NCI-H1105 (cell line): Measurements from ENCODE around the gene C17orf58.
"Not testable (repeated sequence)": the region's sequence is repeated elsewhere in the genome, so short reads cannot be mapped to it uniquely, and the experiment has no call there.

Experiments used
- DNase-seq: peaks from one replicate; lab custom pipeline; 2025; lab: John Stamatoyannopoulos, UW

The C17orf58 gene

DNA sequence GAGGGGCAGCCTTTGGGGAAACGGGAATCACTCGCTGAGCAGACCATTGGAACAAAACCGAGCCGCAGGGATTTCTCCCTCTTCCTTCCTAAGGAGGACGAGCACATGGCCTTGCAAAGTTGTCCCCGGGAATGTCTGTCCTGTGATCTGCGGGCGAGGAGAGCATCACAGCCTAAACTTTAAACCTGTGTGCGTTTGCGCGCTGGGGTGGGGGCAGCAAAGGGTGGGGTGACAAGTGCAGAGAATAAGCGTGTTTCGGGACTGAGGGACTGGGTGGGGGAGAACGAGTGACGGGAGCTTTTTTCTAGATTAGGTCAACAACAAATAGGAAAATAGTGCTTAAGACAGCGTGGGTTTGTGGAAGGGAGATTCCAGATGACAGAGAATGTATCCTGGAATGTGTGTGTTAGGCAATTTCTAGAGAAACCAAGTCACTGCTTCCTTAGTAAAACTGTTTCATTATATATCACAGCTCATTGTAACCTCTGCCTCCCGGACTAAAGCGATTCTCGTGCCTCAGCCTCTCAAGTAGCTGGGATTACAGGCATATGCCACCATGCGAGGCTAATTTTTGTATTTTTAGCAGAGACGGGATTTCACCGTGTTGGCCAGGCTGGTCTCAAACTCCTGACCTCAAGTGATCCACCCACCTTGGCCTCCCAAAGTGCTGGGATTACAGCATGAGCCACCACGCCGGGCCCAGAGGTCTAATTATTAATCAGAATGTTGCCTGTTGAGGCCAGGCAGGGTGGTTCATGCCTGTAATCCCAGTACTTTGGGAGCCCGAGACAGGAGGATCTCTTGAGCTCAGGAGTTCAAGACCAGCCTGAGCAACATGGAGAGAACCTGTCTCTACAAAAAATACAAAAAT lies at the start of gene C17orf58:
TSS of gene C17orf58 (minus strand) at position 169 of the 871 bp plus-strand sequence. CDS start 271 bp downstream, outside the sequence.
- DNase-seq, result not testable (repeated sequence)

DNA sequence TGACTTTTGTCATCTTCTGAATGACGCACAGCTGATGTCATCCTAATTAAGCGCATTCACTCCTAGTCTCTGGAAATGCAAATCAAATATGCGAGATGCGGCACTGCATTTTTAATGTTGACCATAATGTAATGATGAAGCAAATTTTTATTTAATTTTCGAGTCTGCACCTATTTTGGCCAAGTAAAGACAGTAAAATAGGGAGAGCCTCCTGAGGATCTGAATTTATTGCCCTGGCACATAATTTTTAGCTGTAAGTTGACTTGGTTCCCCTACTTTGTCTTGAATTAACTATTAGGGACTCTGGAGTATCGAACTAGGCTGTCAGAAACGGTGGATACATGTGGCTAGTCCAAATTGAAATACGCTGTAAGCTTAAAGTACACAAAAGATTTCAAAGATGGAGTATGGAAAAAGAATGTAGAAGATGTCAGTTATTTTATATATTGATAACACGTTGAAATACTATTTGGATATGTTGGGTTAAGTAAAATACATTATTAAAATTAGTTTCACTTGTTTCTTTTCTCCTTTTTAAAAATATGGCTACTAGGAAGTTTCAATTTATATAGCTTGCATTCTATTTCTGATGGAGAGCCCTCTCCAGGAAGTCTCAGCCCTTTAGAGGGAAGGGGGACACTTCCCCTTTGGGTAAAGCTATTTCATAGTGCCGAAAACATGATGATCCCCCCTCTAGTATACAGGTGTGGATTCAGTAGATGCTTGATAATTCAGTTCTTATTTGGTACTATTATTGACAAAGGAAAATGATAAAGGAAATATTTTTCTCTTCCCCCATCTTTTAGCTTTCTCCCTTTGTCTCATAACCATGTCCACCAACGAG lies 40.3 kb upstream of the C17orf58 start:
- DNase-seq, result no peak

DNA sequence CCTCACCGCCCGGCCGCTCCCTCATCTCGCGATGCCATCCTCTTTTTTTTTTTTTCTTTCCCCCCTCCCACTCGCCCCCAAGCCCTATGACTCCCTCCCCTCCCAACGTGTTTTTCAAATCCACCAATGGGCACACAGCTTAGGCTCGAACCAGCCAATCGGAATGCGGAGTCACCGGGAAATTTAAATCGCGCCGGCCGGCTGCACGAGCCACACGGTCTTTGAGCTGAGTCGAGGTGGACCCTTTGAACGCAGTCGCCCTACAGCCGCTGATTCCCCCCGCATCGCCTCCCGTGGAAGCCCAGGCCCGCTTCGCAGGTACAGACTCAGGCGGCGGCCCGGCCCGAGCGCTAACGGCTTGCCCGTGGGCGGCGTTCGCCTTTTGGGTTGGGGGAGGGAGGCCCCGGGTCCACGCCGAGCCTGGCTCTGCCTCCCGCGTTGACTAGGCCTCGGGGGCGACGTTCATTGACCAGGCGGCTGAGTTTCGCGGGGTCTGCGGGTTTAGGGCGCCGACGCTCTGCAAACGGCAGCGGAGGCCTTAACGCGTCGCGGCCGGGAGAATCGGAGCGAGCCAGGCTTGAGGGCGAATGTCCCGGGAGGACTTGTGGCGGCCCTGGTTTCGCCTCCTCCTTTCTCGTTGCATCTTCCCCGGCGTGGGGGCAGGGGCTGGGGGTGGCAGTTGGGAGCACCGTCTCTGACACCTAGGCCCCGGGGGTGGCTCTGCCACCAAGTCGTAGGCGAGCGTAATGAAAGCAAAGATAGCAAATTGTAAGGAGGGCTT lies 39.4 kb upstream of the C17orf58 start, which contains the start of gene KPNA2:
TSS of gene KPNA2 (plus strand) at position 213 of the 781 bp plus-strand sequence. CDS start 1,398 bp downstream, outside the sequence.
- peak; percentile 99 for DNase-seq

DNA sequence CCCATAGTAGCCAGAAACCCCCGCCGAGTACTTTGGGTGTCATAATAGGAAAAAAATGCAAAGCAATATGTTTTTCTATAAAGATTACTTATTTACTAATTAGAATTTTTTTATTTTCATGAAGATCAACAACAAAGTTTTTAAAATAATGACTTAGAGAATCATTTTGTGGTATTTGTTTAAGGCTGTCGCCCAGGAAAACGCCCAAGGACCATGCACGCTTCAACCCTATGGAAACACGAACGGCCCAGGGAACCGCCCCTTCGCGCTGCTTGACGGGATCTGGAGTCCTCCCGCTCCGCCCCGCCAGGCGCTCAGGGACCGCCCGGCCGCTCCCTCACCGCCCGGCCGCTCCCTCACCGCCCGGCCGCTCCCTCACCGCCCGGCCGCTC lies 38.9 kb upstream of the C17orf58 start:
- peak; percentile 99 for DNase-seq

DNA sequence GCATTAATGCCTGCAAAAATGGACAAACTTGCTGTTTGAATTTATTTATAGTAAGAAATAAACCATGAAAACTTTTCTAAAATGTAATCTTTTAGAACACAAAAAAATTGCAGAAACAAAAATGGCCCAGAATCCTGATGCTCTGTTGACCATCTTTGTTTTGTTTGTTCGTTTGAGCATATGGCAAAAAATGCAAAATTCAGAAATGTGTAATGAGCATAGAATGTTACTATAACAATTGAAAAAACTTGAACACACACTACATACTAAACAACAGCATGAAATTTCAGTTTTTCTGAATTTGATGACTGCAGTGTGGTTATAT lies 38.1 kb upstream of the C17orf58 start:
- no peak for DNase-seq

DNA sequence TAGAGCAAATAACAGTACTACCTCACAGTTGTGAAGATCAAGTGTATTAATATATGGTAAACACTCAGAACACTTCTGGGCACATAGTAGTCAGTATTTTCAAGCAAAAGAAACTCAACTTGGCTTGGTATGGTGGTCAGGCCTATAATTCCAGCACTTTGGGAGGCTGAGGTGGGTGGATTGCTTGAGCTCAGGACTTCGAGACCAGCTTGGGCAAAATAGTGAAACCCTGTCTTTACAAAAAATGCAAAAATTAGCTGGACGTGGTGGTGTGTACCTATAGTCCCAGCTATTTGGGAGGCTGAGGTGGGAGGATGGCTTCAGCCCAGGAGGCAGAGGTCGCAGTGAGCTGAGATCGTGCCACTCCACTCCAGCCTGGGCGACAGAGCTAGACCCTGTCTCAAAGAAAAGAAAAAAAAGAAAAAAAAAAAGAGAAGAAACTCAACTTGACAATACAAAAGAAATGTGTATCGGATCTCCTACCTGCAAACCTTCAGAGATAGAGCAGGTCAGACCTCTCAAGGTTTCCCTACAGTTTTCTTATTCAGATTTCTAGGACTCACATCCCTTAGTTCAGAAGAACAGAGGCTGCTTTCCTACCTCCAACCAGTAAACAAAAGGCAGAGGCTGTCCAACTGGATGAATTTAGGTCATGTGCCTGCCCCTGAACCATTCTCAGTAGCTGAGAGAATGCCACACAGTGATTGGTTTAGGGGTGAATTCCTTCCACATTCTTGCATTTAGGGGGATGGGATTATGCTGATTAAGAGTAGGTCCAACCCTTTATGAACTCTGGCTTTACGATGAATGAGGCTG lies 37.6 kb upstream of the C17orf58 start:
- DNase-seq, result no peak

DNA sequence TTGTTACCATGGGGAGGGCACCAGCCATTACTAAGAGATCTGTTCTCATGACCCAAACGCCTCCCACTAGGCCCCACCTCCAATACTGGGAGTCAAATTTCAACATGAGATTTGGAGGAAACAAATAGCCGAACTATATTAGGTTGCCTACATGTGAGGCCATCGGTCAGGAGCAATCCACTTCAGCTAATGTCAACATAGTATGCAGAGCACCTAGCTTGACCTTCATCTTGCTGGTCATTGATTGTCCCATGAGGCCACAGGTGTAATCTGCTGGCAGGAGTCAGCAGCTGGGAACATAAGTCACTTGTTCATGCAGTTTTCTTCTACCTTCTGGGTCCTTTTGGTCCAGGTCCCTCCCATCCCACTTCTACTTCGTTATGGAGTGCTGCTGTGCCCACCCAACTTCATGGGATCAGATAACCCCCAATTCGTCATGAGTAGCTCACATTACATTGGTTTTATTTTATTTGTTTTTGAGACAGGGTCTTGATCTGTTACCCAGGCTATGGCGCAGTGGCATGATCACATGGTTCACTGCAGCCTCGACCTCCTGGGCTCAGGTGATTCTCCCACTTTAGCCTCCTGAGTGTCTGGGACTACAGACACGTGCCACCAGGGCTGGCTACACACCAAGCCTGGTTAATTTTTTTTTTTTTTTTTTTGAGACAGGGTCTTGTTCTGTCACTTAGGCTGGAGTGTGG lies 33.4 kb upstream of the C17orf58 start:
- no peak for DNase-seq

DNA sequence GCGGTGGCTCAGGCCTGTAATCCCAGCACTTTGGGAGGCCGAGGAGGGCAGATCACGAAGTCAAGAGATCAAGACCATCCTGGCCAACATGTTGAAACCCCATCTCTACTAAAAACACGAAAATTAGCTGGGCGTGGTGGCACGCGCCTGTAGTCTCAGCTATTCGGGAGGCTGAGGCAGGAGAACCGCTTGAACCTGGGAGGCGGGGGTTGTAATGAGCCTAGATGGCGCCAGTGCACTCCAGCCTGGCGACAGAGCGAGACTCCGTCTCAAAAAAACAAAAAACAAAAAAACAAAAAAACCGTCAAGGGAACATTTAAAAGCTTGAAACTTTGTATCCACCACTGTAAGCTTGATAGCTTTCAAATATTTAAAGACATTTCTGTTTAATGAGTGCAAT lies 26.3 kb upstream of the C17orf58 start:
- not testable (repeated sequence) for DNase-seq

DNA sequence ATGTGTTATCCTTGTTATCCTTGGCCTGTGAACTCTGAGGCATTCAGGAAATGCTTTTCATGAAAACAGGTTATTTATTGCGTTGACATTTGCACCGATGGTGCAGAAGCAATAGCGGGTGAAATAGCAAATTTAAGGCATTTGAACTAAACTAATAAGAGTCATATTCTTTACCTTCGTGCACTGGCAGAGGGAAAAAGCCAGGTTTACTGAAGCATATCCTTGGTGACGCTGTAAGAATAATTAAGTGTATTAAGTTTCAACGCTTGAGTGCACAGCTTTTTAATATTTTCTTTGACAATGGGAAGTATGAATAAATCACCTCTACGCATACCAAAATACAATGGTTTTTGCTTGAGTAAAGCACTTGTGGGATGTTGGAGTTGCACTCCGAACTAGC lies 25.7 kb upstream of the C17orf58 start:
- no peak for DNase-seq

DNA sequence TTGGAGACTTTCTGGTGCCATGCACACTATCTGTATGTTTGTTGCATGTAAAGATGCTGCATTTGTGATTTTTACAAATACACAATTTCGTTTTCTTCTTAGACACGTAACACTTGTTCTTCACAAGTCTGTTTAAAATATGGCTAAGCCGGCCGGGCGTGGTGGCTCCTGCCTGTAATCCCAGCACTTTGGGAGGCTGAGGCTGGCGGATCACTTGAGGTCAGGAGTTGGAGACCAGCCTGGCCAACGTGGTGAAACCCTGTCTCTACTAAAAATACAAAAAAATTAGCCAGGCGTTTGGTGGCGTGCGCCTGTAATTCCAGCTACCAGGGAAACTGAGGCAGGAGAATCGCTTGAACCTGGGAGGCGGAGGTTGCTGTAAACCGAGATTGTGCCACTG lies 24.5 kb upstream of the C17orf58 start:
- DNase-seq, result not testable (repeated sequence)

DNA sequence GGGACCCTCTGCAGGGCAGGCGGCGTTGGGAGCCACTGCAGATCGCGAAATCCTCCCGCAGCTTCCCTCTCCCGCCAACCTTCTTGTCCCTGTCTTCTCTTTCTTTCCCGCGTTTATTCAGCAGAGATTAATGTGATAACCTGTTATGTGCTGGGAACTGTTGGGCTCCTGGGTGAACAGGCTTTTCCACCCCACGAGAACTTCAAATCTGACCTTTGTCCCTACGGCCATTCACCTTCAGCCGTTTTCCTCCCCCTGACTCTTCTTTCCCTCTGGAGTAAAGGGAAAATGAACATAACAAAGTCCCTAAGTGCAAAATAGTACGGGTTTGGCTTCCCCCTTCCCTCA lies 24.1 kb upstream of the C17orf58 start:
- peak; percentile 42 for DNase-seq

DNA sequence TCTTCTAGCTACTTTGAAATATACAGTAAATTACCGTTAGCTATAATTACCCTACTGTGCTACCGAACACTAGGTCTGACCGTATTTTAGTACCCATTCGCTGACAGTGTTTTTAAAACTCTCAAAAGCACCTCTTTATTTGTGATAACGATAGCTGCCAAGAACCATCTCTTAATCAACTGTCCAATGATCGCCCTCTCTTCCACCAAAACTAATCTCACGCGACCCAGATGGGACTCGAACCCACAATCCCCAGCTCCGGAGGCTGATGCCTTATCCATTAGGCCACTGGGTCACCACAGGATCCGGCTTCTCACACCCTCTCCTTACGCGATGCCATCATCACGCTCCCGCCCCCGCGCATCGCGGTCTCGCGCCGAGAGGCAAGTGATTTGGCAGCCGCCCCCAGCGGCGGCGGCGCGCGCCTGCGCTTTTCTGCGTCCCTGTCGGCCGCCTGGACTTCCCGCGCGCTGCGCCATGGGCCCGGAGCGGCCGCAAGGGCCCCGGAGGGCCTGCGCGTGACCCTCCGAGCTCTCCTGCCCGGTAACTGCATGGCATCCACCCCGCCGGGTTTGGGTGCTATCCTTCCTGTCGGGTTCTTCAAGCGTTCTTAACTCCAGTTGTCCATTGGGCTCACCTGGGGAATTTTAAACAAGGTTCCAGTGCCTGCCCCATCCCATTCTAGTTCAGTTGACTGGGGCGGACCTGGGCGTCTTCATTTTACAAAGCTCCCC lies 23.6 kb upstream of the C17orf58 start:
- DNase-seq, result peak; percentile 90

DNA sequence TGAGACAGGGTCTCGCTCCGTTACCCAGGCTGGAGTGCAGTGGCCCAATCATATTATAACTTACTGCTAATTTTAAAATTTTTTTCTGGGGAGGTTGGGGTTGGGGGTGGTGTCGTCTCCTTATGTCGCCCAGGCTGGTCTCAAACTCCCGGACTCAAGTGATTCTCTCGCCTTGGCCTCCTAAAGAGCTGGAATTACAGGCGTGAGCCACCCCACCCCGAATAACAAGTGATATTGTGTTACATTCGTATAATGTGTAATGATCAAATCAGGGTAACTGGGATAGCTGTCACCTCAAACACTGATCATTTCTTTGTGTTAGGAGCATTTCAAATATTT lies 23.0 kb upstream of the C17orf58 start:
- DNase-seq, result no peak

DNA sequence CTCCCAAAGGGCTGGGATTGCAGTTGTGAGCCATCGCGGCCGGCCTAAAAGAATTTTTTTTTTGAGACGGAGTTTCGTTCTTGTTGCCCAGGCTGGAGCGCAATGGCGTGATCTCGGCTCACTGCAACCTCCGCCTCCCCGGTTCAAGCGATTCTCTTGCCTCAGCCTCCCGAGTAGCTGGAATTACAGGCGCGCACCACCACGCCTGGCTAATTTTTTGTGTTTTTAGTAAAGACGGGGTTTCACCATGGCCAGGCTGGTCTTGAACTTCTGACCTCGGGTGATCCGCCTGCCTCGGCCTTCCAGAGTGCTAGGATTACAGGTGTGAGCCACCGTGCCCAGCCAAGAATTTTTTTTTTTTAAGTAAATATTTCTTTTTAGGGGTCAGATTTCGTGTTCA lies 22.2 kb upstream of the C17orf58 start:
- not testable (repeated sequence) for DNase-seq

DNA sequence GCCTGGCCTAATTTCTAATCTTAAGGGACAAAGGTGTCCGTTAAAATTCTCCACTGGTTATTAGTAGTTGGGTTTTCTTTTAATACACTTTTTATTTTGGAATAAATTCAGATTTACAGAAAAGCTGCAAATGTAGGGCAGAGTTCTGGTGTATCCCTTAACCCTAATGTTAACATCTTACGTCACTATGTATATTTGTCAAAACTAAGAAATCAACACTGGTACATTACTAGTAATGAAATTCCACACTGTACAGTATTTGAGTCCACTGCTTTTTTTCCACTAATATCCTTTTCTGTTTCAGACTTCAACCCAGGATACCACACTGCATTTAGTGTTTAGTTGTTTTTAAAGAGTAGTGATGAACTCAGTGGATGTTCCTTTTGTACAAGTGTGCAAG lies 20.6 kb upstream of the C17orf58 start:
- no peak for DNase-seq

DNA sequence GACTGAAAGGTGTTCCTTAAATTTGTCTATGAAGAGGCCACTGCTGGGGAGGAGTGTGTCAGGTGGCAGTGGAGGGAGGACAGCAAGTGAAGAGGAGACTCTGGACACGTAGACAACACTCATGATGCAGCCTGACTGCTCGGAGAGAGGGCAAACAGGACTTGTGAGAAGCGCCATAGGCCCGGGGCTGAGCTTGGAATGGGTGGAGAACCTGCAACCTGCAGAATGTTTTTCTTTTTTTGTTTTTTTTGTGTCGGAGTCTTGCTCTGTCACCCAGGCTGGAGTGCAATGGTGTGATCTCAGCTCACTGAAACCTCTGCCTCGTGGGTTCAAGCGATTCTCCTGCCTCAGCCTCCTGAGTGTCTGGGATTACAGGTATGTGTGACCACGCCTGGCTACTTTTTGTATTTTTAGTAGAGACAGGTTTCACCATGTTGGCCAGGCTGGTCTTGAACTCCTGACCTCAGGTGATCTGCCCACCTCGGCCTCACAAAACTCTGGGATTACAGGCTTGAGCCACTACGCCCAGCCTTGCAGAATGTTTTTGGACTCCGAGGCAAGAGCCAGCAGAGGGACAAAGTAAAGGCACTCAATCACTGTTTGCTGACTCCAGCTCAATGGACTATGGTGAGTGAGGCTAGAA lies 18.9 kb upstream of the C17orf58 start:
- DNase-seq, result no peak

DNA sequence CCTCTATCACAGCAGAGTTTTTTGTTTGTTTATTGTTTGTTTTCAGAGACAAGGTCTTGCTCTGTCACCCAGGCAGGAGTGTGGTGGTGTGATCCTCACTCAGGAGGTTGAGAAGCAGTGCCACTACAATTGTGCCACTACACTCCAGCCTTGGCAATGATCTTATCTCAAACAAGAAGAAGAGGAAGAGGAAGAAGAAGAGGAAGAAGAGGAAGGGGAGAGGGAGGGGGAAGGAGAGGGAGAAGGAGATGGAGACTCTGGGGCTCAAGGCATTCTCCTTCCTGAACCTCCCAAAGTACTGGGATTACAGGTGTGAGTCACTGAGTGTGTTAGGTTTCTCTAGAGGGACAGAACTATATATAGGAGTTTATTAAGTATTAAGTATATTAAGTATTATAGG lies 17.1 kb upstream of the C17orf58 start:
- DNase-seq, result no peak

DNA sequence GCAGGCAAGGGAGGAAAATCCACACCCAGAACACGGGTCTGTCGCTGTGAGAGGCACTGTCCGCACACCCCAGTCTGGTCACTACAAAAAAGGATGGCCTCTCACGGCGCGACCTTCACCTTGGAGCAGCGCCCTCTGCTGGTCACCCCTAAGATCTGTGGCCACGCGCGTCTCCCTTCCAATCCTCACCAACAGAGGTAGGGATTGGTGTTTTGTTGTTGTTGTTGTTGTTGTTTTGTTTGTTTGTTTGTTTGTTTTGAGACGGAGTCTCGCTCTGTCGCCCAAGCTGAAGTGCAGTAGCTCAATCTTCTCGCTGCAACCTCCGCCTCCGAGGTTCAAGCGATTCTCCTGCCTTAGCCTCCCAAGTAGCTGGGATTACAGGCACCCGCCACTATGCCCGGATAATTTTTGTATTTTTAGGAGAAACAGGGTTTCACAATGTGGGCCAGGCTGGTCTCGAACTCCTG lies 15.0 kb upstream of the C17orf58 start:
- DNase-seq, result no peak

DNA sequence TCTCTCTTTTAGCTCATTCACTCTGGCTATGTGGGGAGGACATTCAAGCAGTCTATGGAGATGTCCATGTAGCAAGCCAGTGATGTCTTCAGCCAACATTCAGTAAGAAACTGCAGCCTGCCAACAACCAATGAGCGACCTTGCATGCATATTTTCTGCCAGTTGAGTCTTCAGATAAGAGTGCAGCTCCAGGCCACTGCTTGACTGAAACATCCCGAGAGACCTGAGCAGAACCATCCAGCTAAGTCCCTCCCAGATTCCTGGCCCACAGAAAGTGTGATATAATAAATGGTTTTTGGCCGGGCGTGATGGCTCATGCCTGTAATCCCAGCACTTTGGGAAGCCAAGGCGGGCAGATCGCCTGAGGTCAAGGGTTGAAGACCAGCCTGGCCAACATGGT lies 10.5 kb upstream of the C17orf58 start:
- DNase-seq, result no peak

DNA sequence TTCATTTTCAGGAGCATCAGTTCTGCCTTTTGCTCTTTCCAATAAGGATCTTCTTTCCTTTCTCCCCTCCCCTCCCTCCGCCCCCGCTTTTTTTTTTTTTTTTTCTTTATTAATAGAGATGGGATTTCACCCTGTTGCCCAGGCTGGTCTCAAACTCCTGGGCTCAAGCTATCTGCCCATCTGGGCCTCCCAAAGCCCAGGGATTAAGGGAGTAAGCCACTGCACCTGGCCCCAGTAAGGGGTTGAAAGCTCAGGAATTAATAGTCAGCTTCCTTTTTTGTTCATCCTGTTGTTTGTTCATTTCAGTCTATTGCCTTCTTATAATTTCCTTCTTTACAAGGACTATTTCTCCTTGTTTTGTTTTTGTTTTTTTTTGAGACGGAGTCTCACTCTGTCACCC lies 7.9 kb upstream of the C17orf58 start:
- DNase-seq, result no peak
